NK-92 (cell line): ENCODE measurements around the gene STXBP4.

Experiments
- DNase-seq: peaks from one replicate; lab custom pipeline; 2025; ENCODE audit not compliant: unreplicated experiment; lab: John Stamatoyannopoulos, UW

The STXBP4 gene, protein sequence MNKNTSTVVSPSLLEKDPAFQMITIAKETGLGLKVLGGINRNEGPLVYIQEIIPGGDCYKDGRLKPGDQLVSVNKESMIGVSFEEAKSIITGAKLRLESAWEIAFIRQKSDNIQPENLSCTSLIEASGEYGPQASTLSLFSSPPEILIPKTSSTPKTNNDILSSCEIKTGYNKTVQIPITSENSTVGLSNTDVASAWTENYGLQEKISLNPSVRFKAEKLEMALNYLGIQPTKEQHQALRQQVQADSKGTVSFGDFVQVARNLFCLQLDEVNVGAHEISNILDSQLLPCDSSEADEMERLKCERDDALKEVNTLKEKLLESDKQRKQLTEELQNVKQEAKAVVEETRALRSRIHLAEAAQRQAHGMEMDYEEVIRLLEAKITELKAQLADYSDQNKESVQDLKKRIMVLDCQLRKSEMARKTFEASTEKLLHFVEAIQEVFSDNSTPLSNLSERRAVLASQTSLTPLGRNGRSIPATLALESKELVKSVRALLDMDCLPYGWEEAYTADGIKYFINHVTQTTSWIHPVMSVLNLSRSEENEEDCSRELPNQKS

DNA sequence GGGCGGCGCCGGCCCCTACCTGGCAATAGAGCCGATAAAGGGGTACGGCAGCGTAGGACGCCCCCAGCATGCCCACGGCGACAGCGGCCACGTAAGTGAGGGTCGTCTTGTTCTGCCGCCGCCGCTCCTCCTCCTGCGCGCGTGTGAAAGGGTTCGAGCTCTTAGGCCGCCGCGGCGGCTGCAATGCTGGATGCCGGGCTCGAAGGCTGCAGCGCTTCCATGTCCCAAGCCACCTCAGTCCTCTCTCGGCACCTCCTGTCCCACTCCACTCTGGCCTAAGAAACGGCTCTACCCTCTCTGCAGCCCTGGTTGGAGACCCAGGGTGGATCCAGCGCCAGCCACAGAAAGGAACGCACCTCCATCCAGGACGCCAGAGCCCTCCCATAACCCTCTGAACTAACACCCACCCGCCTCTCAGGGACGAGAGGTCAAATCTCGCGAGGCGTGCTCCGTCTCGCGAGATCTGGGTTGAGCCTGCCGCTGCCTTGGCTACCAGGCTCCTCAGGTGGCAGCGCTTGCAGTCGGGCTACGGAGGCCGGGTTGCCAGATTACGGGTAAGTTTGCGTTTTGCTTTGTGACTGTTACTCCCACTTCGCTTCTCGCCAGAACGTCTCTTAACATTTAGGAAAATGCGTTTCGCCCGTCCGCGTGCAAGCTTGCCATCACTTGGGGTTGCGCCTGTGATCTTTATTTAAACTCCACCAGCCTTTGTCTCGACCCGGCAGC lies at the start of gene STXBP4, which contains the start of gene COX11:
STXBP4 (plus strand) TSS at position 504 of the 726 bp plus-strand sequence. CDS start 17,455 bp downstream, outside the sequence.
COX11 (minus strand) TSS at position 393 of the 726 bp plus-strand sequence; CDS start at position 385, 8 bp downstream.
- DNase-seq: peak; percentile 59

DNA sequence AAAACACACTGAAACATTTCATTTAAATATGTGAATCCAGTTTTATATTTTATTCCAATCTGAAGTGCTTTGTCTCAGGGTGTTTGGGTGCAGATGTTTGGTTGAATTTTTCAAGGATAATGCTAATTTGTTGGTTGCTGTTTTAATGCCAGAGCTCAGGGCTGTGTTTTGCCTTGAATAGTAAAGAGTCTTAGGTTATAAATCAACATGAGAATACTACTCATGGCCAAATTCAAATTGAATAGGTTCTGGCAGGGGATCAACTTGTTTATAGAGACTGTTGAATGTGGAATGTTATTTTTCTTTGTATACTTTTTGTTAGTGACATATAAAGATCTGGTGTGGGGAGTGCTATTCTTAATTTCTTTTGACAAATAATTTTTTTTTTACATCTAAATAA lies 49.1 kb upstream of the STXBP4 start:
- DNase-seq: no peak

DNA sequence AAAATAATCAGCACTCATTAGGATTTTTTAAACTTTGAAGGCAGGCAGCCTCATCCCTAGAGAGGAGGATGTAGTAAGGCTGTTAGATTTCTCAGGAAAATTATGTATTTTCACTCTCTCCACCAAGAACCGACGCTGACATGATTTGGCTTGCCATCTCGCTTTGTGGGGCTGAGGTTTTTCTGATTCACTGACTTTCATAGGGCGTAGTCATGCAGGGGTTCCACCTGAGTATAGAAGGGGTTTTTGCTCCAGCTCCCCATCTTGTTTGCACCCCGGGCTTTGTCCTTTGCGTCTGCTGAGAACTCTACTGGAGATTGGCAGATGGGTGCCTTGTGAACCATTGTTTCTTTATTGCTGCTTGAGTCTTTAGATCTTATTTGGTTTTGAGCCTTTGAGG lies 47.7 kb upstream of the STXBP4 start:
- DNase-seq: no peak

DNA sequence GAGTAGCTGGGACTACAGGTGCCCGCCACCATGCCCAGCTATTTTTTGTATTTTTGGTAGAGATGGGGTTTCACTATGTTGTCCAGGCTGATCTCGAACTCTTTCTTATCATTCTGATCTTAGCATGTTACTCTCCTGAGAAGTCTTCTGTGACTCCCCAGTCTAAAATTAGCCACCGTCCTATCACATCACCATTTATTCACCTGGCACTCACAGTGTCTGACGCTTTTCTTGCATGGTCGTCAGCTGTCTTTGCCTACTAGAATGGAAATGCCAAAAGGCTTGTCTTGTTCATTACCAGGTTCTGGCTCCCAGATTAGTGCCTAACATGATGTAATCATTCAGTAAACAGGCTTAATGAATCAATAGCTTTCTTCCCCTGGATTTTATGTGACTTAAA lies 44.2 kb upstream of the STXBP4 start:
- no peak for DNase-seq

DNA sequence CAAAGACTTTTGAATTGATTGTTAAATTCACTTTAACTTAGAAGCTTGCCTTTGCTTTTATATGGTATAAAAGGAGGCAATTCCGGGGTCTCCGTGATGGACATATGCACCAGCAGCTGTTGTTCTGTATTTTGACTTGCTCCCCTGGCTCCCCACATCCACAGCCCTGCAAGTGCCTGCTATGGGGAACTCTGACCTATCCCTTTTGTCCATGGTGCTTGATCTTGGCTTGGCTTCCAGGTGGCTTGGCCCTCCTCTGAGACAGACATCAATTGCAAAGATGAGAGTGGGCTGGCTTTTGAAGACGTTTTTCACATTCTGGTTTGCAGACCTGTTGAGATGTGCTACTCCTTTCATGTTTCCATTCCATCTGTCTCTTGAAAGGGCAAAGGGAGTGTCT lies 41.0 kb upstream of the STXBP4 start:
- DNase-seq: no peak

DNA sequence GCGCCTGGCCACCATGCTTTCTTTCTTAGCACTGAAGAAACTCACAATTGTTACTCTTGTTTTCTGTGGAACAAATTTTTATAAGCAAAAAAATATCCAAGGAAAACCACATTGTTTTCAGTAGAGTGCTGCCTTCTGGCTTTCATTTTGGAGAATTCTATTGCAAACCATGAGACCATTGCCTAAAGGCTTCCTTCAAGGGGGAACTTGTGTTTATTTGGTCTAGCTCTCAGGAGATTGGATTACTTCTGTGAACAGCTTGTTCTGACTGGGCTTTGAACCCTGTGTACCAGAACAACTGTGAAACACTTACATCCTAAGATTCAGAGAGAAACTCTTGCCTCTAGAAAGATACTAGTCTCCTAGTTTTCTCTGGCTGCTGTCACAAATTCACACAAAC lies 35.9 kb upstream of the STXBP4 start:
- no peak for DNase-seq

DNA sequence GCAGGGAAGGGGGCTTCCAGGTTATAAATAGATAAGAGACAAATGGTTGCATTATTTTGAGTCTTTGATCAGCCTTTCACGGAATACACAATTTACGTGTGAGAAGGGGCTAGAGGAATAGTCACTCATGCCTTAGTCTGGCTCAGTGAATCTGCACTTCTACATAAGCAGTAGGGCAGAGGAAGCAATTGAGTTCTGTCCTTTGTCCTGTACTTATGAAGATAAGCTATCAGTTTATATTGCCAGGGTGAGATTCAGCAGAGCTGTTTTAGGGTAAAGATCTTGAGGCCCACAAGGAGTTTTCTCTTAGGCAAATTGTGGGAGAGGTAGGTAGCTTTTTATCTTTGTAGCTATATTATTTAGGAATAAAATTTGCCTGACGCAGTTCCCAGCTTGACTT lies 34.6 kb upstream of the STXBP4 start:
- no peak for DNase-seq

DNA sequence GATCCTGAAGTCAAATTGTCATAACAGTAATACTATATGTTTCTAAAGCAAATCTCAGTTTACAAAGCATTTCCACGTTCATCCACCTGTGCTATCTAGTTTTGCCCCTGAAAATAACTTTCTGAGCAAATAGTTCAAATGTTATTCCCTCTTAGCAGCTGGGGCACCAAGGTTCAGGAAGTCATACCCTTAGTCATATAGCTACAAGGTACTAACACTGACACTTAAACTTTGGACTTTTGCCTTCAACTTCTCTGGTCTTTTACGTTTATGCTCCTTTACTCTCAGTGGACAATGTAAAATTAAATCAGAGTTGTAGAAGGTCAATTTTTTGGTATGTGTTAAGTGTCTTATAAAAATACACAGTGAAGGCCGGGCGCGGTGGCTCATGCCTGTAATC lies 33.1 kb upstream of the STXBP4 start:
- DNase-seq: no peak

DNA sequence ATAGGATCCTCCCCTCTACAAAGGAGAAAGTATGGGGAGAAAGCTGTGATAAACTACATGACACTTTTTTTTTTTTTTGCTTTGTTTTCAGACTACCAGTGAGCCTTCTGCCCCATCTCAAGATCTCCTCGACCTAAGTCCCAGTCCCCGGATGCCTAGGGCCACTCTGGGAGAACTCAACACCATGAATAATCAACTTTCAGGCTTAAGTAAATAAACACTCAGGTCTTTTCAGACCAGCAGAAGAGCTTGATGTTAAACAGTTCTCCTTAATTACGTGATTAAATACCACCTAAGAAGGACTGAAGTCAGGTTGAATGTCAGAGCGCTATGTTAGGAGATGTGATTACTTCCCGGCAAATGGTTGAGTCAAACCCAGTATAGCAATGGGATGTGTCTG lies 31.5 kb upstream of the STXBP4 start:
- DNase-seq: no peak

DNA sequence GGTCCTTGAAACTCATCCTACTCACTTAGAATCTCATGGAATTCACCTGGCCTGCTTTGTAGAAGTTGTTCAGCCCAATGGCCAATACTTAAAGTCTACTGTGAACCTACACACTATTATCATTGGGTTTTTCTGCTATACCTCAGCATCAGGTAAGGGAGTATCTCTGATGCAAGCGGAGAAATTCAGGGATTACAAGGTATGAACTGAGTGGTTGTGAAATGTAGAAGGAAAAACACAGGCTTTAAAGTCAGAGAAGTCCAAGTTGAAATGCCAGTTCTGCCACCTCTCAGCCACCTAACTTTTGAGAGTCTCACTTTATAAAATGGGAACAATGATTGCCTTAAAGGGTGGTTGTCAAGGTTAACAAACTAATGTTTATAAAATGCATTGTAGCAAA lies 31.1 kb upstream of the STXBP4 start:
- no peak for DNase-seq

DNA sequence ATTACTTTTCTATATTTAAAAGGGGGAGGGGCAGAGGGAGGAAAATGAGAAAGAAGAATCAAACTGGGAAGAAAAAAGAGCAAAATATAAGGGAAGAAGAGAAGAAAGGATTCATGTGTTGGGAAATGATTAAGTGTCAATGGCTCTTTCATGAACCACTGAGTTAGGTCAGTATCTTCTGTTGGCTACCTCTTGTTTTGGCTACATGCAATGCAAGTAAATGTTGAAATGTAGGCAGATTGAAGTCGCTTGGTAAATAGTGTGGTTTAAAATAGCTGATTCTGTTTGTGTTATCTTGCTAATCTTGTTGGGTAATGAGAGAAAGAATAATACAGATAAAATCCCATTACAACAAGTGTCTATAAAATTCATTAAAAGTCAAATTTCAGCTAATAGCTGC lies 27.3 kb upstream of the STXBP4 start:
- no peak for DNase-seq

DNA sequence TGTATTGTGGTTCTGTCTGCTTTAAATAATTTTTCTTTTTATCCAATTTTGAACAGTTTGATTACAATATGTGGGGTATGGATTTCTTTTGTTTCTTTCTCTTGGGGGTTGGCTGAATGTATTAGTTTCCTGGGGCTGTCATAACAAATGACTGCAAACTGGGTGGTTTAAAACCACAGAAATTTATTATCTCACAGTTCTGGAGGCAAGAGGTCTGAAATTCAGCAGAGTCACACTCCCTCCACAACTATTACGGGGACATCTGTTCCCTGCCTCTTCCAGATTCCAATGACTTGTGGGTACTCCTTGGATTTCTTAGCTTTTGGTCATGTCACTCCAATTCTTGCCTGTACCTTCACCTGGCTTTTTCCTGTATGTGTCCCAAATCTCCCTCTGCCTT lies 23.8 kb upstream of the STXBP4 start:
- DNase-seq: no peak

DNA sequence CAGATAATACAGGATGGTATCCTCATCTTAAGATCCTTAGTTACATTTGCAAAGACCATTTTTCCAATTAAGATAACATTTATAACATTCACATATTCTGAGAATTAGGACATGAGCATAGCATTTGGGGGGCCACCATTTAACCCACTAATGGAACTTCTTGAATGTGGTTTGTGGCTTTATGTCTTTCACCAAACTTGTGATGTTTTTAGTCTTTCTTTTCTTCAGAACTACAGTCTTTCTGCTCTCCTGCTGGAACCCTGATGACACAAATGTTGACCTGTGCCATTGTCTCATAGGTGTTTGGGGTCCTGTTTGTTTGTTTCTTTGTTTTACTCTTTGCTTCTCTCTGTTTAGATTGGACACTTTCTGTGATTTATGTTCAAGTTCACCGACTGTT lies 23.3 kb upstream of the STXBP4 start:
- DNase-seq: no peak

DNA sequence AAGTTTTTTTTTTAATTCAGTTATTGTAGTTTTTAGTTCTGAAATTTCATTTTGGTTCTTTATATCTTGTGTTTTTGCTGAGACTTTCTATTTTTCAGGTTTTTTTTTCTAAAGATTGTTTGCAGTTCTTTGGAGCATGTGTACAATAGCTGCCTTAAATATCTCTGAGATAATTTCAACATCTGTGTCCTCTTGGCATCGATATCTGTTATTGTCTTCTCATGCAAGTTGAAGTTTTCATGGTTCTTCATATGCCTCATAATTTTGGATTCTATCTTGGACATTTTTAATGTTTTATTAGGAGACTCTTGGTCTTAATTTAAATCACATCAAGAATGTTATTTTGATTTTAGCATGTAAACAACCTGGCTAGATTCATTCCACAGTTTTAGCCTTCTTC lies 22.9 kb upstream of the STXBP4 start:
- DNase-seq: no peak

DNA sequence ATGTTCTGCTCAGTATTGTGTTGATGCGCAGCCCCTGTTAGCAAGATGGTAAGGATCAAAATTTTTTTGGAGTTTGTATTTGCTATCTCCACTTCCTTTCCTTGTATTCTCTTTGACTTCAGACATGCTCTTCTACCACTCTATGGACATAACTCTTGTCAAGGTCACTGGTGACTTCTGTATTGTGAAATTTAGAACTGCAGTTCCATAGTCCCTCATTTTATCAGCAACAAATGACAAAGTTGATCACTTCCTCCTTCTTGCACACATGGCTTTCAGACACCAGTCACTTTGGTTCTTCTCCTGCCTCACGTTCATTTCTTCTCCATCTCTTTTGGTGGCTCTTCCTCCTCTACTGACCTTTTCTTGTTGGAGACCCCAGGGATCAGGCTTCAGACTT lies 21.2 kb upstream of the STXBP4 start:
- no peak for DNase-seq

DNA sequence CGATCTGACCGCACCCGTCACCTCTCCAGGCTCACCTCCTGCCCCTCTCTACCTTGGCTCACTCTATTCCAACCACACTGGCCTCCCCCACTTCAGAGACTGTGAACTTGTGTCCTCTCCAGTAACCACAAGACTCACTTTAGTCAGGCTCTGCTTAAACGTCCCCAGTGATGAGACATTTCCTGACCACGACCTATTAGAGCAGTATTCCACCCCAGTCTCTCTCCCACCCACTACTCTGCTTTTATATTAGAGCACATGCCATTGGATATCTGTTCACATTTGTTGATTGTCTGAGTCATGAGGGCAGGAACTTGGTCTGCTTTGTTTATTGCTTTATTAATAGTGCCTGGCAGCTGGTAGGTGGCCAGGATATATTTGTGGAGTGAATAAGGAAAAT lies 20.2 kb upstream of the STXBP4 start:
- no peak for DNase-seq

DNA sequence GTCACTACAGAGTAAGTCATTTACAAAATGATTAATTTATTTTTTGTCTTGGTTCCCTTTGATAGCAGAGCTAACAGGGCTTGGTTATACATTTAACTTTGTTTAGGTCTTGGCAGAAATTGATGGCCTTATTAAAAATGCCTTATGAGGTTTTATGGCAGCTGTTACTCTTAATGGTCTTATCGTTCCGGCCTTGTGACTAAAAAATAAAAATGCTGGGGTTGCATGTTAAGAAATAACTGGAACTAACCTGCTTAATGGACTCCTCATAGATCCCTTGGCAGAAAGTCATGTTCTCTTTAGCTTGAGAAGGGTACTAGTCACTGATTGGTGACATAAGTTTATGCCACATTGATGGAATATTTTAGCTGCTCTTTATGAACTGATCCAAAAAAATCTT lies 18.4 kb upstream of the STXBP4 start:
- DNase-seq: no peak

DNA sequence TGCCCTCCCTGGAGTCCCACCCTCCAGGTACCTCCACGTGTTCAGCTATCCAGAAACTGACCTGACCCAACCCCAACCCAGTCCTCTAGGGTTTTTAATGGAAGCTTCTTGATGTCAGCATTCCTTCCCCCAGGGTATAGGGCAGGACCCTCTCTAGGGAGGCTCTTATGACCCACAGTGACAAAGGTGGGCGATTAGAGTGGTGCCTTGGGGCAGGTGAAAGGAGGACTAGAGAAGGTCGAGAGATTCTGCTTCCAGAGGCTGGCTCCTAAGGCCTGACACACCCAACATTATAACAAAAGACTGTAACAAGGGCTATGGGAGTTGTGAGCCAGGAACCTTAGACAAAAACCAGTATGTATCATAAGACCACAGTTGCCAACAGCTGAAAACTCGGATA lies 17.3 kb upstream of the STXBP4 start:
- DNase-seq: no peak

DNA sequence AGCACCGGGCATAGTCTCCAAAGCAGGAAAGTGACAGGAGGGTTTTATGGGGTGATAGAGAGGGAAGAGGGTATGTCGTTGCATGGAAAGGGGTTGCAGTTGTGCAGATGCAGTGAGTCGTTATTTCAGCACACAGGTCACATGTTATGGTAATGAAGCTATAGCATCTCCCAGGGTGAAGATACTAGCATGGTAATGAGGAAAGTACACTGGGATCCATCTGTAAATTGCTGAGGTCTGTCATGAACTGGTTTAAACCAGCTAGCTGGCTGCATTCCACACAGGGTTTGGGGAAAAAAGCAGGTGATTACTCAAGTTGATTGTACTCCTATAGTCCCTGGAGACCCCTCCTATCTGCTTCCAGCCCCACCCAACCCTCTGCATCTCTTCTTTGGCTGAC lies 11.8 kb upstream of the STXBP4 start:
- DNase-seq: no peak

DNA sequence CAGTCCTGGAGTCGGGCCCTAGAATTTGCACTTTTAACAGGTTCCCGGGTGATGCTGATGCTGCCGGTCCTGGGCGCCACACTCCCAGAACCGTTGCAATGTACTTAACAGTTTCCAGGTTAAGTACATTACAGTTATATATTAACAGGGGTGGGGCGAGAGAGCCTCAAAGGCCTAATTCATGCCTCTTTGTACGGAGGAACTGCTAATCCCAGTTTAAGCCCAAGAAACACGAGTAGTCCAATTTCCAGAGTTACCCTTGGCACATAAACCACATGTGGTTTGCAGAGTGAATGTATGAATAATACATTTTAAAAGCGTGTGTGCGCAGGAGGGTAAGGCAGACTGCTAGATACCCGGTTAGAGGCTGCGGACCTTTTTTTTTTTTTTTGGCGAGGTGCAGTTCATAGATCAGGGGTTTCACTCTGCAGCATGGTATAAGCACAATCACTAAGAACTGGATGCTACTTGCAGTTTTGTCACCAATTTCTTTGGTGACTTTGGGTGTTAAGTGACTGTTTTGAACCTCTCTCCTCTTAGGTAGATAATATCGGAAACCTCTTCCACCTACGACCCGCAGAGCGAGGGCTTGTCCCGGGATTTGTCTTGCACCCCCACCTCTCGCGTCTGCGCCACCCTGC lies 824 bp upstream of the STXBP4 start:
- no peak for DNase-seq

DNA sequence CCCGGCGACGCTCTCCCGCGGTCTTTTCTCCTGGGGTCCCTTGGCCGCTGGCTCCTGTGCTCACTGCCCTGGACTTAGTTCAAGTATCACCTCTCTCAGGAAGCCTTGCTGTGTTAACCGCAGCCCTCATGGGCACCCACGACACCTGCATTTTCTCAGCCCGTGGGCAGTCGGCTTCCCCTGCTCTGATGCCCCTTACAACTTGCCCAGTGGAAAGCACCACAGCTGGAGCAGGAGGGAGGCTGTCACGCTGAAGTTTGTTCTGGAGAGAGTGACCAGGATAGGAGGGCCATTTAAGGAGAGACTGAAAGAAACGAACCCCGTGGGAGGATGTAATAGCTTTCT lies 395 bp downstream of the STXBP4 start:
- no peak for DNase-seq
